NCI-H2081 treated with DMSO at 0.1 percent for 48 hours (cell line): ENCODE data around the gene ACBD6.

Experiments
- DNase-seq: peaks from one replicate; lab custom pipeline; 2025; lab: John Stamatoyannopoulos, UW

Gene ACBD6

DNA sequence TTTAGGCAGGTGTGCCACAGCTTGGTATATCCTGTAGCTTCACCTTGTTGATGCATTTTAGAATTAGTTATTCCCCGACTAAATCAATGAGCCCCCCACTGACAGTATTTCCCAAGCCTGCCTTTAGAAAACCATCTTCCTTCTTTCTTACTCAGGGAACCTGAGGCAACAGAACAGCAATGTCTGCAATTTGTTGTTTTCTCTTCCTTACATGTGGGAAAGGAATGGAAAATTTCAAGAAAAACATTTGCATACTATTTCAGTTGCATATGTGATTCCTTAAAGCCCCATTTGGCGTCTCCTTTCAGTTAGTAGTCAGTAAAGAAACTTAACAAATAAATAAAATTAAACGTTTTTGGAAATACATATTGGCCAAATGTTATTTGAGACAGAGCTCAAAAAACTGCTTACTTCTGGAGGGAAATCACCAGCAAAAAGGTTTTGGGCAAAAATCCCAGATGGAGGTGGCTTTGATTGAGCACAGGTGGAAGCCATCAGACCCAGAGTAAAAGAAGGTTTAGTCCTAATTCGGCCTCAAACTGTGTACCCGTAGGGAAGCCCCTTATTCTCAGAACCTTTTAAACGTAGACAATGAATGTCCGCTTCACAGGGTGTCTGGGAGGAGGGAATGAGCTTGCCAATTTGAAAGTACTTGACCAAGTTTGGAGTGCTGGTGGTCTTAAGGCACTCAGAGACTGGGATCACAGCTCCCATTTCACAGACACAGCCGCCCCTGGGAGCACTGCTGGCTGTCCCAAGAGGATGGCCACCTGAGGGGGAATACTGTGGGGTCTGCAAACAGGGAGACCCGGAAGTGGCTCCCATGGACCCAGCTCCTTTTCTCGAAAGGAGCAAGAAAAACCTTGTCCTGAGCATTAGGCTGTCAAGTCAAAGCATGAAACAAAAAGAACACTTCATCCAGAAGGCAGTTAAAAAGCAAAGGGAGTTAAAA, 263.0 kb downstream of the ACBD6 start:
- DNase-seq: no peak

GRCh38 chr1:180238675-180239074, 263.7 kb downstream of the ACBD6 start:
- no peak for DNase-seq
